Measurements from ENCODE around the gene CUL4A.
"Not testable (repeated sequence)": the region's sequence is repeated elsewhere in the genome, so short reads cannot be mapped to it uniquely, and the experiment has no call there.

Gene CUL4A

DNA sequence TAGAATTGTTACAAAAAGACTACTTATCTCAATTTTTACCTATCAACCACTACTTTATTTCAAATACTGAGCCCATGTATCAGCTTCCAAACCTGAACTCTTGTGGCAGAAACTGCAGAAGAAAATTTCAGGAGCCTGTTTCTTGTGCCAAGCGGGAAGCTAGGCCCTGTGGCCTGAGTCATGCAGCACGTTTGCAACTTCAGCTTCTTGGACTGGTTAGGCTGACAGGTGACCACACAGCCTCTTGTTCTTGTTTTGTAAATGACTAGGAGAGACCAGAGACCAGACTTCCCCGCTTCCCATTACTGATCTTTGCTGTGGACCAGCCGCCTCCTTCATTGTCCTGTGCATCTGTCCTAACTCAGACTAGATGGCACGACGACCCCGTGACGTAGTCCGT lies 84.3 kb downstream of the CUL4A start:
- no peak for DNase-seq

DNA sequence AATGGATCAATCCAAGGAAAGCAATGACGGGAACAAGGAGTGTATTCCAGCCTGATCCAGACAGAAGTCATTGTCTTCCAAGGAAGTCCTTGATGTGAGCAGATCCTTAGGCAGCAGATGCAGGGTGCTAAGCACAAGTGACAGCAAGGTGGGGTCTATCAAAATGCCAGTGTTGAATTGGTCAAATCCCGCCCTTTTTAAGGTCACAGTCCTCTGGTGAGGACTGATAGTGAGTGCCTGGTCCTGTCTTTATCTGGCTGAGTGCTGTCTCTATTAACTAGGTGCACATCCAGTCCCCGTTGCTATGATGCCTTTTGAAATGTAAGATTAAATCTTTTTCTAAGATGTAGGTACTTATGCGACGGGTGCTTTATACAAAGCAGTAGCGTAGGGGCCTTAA lies 86.4 kb downstream of the CUL4A start:
- DNase-seq = no peak

DNA sequence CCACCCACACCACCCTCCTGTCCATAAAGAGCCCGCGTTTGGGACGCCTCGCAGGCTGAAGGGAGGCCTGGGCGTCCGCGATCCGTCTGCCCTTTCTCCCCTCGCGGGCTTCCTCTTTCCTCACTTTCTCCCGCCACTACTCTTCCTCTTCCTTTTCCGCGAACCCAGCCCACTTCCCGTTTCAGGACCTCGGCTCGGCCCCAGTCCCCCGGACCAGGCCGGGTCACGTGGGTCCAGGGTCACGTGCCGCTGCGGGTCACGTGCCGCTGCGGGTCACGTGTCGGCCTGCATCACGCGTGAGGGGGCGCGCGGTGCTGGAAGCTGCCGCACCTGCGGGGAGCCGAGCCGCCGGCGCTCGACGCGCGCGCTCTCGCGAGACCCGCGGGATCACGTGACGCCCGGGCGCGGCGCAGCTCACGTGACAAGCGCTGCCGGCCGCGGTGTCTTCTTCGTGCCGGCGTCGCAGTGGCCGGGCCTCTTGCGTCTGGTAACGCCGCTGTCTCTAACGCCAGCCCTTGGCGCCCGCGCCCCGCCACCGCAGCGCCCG lies 87.5 kb downstream of the CUL4A start, which contains the start of gene LAMP1:
LAMP1 (plus strand) TSS at position 417 of the 547 bp plus-strand sequence. CDS start 196 bp downstream, outside the sequence.
- DNase-seq = peak; percentile 80

DNA sequence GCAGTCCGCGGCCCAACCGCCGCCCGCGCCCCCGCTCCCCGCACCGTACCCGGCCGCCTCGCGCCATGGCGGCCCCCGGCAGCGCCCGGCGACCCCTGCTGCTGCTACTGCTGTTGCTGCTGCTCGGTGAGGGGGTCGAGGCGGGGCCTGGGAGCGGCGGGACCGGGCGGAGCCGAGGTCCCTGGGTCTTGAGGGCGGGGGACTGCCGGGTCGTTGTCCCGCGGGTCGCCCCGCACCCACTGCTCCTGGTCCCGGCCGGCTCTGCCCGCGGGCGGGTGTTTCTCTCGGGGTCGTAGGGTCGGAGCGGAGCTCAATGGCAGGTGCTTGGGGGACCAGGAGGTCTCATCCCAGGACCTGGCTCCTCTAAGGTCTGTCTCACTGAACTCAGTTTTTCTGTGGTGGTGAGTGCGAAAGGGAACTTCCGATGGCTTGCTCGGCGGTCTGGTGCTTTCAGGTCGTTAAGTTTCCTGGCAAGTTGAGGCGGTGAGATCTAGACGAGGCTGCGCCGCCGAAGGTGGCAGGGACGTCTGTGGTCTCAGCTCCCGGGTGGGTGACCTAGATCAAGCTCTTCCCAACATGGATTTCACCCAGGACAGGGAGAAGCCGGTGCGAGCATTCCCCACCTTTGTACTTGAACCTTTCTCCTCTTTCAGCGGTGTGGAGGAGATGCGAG lies 88.1 kb downstream of the CUL4A start:
- DNase-seq = no peak

DNA sequence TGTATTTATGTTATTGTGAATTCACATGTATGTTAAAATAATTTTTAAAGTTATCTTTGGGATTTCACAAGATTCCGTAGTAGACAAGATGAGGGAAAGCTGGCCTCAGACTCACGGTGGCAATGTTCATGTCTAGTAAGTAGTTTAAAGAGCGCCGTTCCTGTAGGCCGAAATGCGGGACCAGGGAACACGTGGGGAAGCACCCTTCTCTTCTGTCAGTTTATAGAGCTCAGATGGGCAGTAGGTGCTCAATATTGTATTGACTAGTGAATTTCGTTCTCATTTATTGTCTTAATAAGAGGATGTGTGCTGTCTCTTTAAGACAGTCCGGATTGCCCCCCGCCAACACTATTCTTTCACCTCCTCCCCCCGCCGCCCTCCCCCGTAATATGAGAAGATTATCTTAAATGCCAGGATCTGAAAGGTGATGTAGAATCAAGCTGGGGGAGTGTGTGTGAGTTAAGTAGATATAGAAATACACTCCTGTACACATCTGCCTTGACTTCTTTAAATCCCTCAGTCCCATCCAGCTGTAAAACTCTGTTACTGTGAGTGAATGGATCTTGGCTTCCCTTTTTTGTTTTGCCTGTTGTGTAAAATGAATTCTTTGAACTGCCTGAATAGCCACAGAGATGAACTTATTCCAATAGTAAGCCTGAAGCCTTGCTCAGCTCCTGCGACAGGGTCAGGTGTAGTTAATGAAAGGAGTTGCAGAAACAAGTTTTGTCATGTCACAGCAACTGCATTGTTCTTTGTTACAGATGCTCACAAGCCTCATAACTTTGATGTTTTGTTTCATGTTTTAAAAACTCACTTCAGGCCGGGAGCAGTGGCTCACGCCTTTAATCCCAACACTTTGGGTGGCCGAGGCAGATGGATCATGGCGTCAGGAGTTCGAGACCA lies 88.9 kb downstream of the CUL4A start:
- no peak for DNase-seq

DNA sequence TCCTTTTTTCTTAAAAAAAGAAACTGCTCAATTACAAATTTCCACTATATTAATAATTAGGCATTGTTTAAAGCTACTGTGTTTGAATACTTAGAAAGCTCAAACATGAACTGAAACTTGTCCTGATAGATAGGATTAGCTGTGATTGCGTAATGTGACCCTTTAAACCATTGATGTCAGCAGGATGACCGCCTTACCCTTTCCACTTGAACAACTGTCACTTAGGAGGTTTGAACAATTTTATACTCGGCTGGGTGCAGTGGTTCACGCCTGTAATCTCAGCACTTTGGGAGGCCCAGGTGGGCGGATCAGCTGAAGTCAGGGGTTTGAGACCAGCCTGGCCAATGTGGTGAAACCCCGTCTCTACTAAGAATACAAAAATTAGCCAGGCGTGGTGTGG lies 90.5 kb downstream of the CUL4A start:
- DNase-seq = no peak

DNA sequence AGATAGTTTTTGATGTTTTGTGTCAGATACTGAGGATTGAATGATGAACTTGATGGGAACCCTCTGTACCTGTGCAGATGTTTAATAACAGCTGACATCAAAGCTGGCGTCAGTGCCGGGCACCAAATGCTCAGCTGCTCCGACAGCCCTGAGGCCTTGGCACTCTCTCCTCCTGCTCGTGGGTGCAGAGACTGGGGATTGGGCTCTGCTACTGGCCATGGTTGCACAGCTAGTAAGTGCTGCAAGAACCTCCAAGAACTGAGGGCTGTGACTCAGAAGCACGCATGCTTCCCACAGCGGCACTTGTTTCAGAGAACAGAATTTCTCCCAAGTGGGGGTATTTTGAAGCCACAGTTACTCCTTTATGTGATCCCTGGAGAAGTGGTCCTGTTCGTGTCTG lies 93.6 kb downstream of the CUL4A start:
- DNase-seq = no peak

DNA sequence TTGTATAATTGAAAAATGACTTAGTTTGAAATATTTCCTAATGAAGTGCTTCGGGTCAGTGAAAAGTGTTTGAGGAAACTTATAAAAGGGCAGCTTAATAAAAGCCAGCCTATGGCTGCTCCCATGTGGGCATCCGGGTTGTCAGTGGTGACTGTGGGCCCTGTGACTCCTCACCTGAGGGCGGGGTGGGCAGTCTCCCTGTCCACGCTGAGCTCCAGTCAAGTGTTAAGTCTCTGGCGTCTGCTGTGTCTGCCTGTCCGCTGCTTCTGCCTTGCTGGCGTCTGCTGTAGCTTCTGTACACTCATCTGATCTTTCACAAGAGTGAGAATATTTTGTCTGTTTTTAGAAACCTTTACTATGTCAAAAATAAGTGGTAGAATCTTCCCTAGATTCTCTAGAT lies 94.7 kb downstream of the CUL4A start:
- no peak for DNase-seq

DNA sequence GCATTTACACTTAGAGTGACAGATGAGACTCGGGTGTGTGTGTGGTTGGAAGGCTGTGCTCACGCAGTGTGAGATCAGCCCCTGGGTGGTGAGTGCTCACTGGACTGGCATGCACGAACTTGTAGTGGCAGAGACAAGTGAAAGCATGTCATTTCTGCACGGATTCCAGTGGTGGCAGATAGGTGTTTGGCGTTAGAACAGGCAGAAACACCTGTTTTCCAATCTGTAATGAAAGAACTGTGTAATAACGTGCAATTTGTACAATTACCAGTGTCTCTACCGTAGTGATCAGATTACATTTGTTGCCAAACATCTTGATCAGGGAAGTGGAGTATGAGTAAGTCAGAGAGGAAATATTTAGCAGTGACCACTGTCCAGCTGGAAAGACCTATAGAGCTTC lies 95.8 kb downstream of the CUL4A start:
- no peak for DNase-seq

DNA sequence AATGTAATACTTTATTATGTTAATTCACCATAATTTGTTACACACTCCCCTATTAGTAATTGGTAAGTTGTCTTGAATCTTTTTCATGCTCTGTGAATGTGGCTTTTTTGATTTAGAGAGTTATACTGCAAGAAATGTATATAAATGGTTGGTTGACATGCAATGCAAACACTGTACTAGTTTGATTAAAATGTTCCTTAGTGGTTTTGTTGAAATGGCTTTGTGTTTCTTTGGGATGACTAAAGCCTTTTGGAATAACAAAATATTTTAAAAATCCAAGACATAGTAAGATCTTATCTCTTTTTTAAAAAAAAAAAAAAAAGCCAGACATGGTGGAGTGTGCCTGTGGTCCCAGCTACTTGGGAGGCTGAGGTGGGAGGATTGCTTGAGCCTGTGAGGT lies 98.1 kb downstream of the CUL4A start:
- DNase-seq = no peak

DNA sequence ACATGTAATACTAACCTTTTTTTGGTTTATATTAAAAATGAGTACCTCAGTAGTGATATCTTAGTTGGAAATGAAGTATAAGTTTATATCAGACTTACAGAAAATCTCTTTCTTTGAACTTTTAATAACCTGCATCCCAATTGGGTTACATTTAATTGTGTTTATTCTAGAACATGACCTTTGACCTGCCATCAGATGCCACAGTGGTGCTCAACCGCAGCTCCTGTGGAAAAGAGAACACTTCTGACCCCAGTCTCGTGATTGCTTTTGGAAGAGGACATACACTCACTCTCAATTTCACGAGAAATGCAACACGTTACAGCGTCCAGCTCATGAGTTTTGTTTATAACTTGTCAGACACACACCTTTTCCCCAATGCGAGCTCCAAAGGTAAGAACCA lies 100.1 kb downstream of the CUL4A start:
- no peak for DNase-seq

DNA sequence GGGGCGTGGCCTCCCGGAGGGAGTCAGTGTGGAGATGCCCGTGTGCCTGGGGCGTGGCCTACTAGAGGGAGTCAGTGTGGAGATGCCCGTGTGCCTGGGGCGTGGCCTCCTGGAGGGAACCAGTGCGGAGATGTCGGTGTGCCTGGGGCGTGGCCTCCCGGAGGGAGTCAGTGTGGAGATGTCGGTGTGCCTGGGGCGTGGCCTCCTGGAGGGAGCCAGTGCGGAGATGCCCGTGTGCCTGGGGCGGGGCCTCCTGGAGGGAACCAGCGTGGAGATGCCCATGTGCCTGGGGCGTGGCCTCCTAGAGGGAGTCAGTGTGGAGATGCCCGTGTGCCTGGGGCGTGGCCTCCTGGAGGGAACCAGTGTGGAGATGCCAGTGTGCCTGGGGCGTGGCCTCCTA lies 104.7 kb downstream of the CUL4A start:
- DNase-seq = not testable (repeated sequence)

DNA sequence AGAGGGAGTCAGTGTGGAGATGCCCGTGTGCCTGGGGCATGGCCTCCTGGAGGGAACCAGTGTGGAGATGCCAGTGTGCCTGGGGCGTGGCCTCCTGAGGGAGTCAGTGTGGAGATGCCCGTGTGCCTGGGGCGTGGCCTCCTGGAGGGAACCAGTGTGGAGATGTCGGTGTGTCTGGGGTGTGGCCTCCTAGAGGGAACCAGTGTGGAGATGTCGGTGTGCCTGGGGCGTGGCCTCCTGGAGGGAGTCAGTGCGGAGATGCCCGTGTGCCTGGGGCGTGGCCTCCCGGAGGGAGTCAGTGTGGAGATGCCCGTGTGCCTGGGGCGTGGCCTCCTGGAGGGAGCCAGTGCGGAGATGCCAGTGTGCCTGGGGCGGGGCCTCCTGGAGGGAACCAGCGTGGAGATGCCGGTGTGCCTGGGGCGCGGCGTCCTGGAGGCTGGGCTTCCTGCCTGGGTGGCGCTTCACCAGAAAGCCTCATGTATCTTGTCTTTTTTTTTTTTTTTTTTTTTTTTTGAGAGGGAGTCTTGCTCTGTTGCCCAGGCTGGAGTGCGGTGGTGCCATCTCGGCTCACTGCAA lies 105.6 kb downstream of the CUL4A start:
- DNase-seq = not testable (repeated sequence)

DNA sequence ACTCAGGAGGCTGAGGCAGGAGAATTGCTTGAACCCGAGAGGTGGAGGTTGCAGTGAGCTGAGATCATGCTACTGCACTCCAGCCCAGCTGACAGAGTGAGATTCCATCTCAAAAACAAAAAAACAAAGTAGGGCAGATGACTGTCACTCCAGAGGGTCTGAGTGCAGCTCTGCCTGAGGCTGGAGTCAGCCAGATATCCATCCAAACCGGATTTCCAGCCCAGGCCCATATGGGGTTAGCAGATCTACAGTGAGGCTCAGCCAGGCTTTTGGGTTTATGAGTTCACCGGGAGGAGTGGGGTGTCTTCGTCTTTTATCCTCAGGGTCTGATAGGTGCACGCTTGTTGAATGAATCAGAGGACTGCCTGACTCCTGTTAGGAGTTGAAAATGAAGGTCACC lies 106.6 kb downstream of the CUL4A start:
- DNase-seq = no peak

All from cortex of kidney (tissue), 1 donor.